ENCODE data around the gene RAB19. TPM values are rescaled to one million over a fixed set of nuclear protein-coding genes. Genes with fewer than 3 reads are reported as not detected.

Gene RAB19
- total and polyA plus RNA-seq, 2 of the 13 experiments (the other 11 are each of a cell fraction or from before 2014, with no cell fraction given) = 0.31 TPM; not detected in 1

GRCh38 chr7:140403878-140404564 is at the start of gene RAB19 (continued):
- TF ChIP-seq ZNF143 (CRISPR knock-in tag; IDR thresholded peaks at IDR 0.05) (peak; percentile 46; the same call in 1 of the 2 replicates), THAP11 (CRISPR knock-in tag; IDR thresholded peaks at IDR 0.05) (peak; percentile 67), RARG (CRISPR knock-in tag; IDR thresholded peaks at IDR 0.05; ENCODE audit: low read depth) (no peak)

- BruUV-seq (replicated peaks) = no TSS peak
- in situ Hi-C loops (cut with HindIII; ENCODE audit: extremely low pct_ligation_motif_present, low pct_unique_long_range_greater_than_20kb) (no loop called here), intact Hi-C loops (cut with micrococcal nuclease; ENCODE audit: unreplicated experiment) (no loop called here)
- Histone ChIP-seq H3K27ac (ENCODE audit: extremely low read length, insufficient read depth, low read length) (no peak overlapping the region), H4K20me1 (ENCODE audit: insufficient read depth, low read length) (no peaks in the 10 kb centered on the region), H3K9ac (ENCODE audit: insufficient read depth, low read depth, low read length) (no peak overlapping the region), H3K36me3 (replicated peaks in 1 of 2; ENCODE audit: control insufficient read depth in 1 of 2, insufficient read depth in 2 of 2, low read length in 2 of 2) (peaks cover 3 to 23% of the 10 kb centered on the region in 2 experiments; a peak in 3 of 5 replicates), H3K79me2 (ENCODE audit: insufficient read depth, low read length) (no peaks in the 10 kb centered on the region), H3K4me2 (ENCODE audit: low read depth, low read length) (no peak overlapping the region), H3K9me3 (ENCODE audit: low read length) (no peaks in the 10 kb centered on the region), H3K4me3 (replicated peaks in 1 of 3; ENCODE audit: insufficient read depth in 1 of 3, low read depth in 2 of 3, low read length in 3 of 3) (no peak overlapping the region), H3K27me3 (ENCODE audit: control insufficient read depth in 1 of 2, insufficient read depth in 2 of 2, low read length in 2 of 2) (no peaks in the 10 kb centered on the region), H3K4me1 (ENCODE audit: insufficient read depth, low read length) (no peaks in the 10 kb centered on the region), H2AFZ (ENCODE audit: low read length) (no peak overlapping the region)
- DNase-seq (ENCODE audit: low spot score) = no peak
- no peak for ATAC-seq
- CTCF ChIA-PET (ENCODE audit: low intra/inter-chr PET ratio, low total read pairs) = no interaction called here
- POLR2A ChIA-PET = no interaction called here
- 100% methylated on average over 3 of the region's 3 CpGs for WGBS (ENCODE audit: low lambda C conversion rate)
- no peak for FAIRE-seq
- TF ChIP-seq ZNF552 (CRISPR knock-in tag; IDR thresholded peaks at IDR 0.05; ENCODE audit: borderline replicate concordance) = no peak
- no peak for TF ChIP-seq HNF4G (IDR thresholded peaks at IDR 0.05; ENCODE audit: borderline replicate concordance, low read depth, low read length)
- TF ChIP-seq HNF4G (CRISPR knock-in tag; IDR thresholded peaks at IDR 0.05; ENCODE audit: borderline replicate concordance, low read depth) = no peak
- TF ChIP-seq ZHX1 (CRISPR knock-in tag; IDR thresholded peaks at IDR 0.05; ENCODE audit: low read depth) = no peak
- TF ChIP-seq SAP130 (CRISPR knock-in tag; IDR thresholded peaks at IDR 0.05; ENCODE audit: low read depth) = no peak
- no peak for TF ChIP-seq RFXAP (CRISPR knock-in tag; IDR thresholded peaks at IDR 0.05; ENCODE audit: borderline replicate concordance)
- TF ChIP-seq ZNF20 (CRISPR knock-in tag; IDR thresholded peaks at IDR 0.05) = no peak
- TF ChIP-seq TERF1 (CRISPR knock-in tag; IDR thresholded peaks at IDR 0.05) = no peak
- TF ChIP-seq GATAD1 (CRISPR knock-in tag; IDR thresholded peaks at IDR 0.05) = no peak
- TF ChIP-seq ZBTB39 (CRISPR knock-in tag; IDR thresholded peaks at IDR 0.05) = no peak
- TF ChIP-seq CREB3 (CRISPR knock-in tag; IDR thresholded peaks at IDR 0.05) = no peak
- TF ChIP-seq HOMEZ (CRISPR knock-in tag; IDR thresholded peaks at IDR 0.05; ENCODE audit: low read depth) = no peak
Measured at GRCh38 chr7:140358024-140358411, 45.8 kb upstream of the RAB19 start.

Measured in HepG2 (cell line).